RWPE2 (cell line): ENCODE data around the gene ZHX3.

ENCODE experiments used
- ATAC-seq: fragments of 200-7000 bp; cut with Tn5 transposase; 3 replicates; pipeline ENCODE4 v1.9.1; 2021; ENCODE audit warnings: low read depth
- DNase-seq: peaks from one replicate; pipeline ENCODE4 v3.0.0-alpha.2; 2020; ENCODE audit warnings: low spot score
- H3K27ac ChIP-seq: fragments of 450-650 bp; 2 replicates; pipeline ENCODE4 v1.5.1; 2017; ENCODE audit warnings: mild to moderate bottlenecking; ENCODE audit not compliant: poor library complexity, severe bottlenecking
- H3K27me3 ChIP-seq: fragments of 250-450 bp; sonication (Bioruptor Pico); 2 replicates; pipeline ENCODE4 v1.5.1; 2021; ENCODE audit warnings: mild to moderate bottlenecking, moderate library complexity; ENCODE audit not compliant: insufficient read depth, poor library complexity, severe bottlenecking
- H3K36me3 ChIP-seq: fragments of 250-450 bp; sonication (Bioruptor Pico); 2 replicates; pipeline ENCODE4 v1.5.1; 2020; ENCODE audit warnings: low read depth, mild to moderate bottlenecking, moderate library complexity
- H3K4me1 ChIP-seq: fragments of 250-450 bp; sonication (Bioruptor Pico); 2 replicates; pipeline ENCODE4 v1.5.1; 2021; ENCODE audit warnings: mild to moderate bottlenecking, moderate library complexity; ENCODE audit not compliant: insufficient read depth, poor library complexity, severe bottlenecking
- H3K4me3 ChIP-seq: fragments of 250-450 bp; sonication (Bioruptor Pico); 2 replicates; pipeline ENCODE4 v1.5.1; 2021; ENCODE audit warnings: mild to moderate bottlenecking, moderate library complexity; ENCODE audit not compliant: severe bottlenecking
- H3K9me3 ChIP-seq: fragments of 250-450 bp; sonication (Bioruptor Pico); 2 replicates; pipeline ENCODE4 v1.5.1; 2021; ENCODE audit warnings: mild to moderate bottlenecking, moderate library complexity; ENCODE audit not compliant: severe bottlenecking
- TF ChIP-seq, protein P1 (sequence below): fragments of 450-650 bp; IDR thresholded peaks from one replicate; pipeline ENCODE4 v1.5.1; 2017; ENCODE audit warnings: mild to moderate bottlenecking, moderate library complexity; ENCODE audit not compliant: poor library complexity, severe bottlenecking

ZHX3 gene

DNA sequence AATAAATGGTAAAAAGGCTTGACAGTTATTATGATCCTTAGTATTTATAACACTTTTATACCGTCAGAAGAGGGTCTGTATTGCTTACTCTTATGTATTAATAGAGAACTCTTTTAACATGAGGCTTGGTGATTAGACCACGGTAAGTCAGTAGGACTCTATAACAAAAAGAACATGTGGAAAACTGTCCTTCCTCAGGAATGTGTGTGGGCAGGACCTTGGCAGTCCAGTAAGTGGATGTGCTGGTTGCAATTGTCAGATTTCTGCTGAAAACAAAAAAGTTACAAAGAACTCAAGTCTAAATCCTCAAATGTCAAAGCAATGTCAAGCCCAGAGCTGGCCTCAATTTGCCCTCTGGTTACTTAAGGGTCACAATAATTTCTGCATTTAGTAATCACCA, 99.1 kb downstream of the ZHX3 start:
- Histone ChIP-seq H3K4me1 (peaks cover under 1% of the 10 kb centered on the region), H3K27ac (no peak overlapping the region), H3K36me3 (no peaks in the 10 kb centered on the region), H3K27me3 (no peaks in the 10 kb centered on the region), H3K9me3 (no peaks in the 10 kb centered on the region), H3K4me3 (no peak overlapping the region)
- TF ChIP-seq, protein P1, sequence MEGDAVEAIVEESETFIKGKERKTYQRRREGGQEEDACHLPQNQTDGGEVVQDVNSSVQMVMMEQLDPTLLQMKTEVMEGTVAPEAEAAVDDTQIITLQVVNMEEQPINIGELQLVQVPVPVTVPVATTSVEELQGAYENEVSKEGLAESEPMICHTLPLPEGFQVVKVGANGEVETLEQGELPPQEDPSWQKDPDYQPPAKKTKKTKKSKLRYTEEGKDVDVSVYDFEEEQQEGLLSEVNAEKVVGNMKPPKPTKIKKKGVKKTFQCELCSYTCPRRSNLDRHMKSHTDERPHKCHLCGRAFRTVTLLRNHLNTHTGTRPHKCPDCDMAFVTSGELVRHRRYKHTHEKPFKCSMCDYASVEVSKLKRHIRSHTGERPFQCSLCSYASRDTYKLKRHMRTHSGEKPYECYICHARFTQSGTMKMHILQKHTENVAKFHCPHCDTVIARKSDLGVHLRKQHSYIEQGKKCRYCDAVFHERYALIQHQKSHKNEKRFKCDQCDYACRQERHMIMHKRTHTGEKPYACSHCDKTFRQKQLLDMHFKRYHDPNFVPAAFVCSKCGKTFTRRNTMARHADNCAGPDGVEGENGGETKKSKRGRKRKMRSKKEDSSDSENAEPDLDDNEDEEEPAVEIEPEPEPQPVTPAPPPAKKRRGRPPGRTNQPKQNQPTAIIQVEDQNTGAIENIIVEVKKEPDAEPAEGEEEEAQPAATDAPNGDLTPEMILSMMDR, result no peak
- DNase-seq, result no peak
- no peak; the same call in 2 of the 3 replicates for ATAC-seq

DNA sequence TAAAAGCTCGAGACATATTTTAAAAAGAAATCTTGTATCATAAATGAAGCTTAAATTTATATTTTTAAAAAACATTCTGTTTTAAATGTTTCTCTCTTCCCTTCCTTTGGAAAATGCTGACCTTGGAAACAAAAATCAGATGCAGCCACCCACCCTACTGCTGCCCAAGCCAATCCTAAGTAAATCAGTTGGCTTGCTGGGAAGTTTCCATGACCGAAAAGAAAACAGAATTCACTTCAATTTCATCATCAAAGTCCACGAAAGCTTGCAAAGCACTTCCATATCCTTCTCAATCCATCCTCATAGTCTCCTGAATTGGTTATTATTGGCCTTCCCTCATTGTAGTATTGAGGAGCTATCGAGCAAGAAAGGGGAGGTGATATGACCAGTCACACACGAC, 100.1 kb downstream of the ZHX3 start:
- no peak overlapping the region for H3K4me3 ChIP-seq
- H3K27ac ChIP-seq, result no peak overlapping the region
- no peak for DNase-seq
- ATAC-seq, result no peak
- H3K27me3 ChIP-seq, result no peaks in the 10 kb centered on the region
- TF ChIP-seq, protein P1, result no peak
- H3K9me3 ChIP-seq, result no peaks in the 10 kb centered on the region
- H3K4me1 ChIP-seq, result peaks cover 8% of the 10 kb centered on the region
- no peaks in the 10 kb centered on the region for H3K36me3 ChIP-seq

DNA sequence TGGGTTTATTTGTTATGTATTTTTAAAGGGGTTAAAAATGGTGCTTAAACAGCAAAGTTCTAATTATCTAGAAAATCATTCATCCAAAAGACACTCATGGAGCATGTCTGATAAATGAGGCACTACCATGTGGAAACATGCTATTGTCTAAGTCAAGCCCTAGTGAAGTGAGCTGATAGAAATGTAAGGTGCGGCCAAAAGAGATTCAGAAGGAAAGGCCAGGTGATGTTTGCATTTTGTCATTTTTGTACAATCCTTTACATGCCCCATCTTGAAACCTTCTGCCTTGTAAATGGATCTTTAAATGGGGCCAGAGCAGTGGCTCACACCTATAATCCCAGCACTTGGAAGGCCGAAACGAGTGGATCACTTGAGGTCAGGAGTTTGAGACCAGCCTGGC, 102.9 kb downstream of the ZHX3 start:
- peaks cover 5% of the 10 kb centered on the region for H3K36me3 ChIP-seq
- DNase-seq, result no peak
- no peaks in the 10 kb centered on the region for H3K27me3 ChIP-seq
- TF ChIP-seq, protein P1, result no peak
- no peaks in the 10 kb centered on the region for H3K9me3 ChIP-seq
- no peak overlapping the region for H3K4me3 ChIP-seq
- peak; percentile 13; the same call in 1 of the 3 replicates for ATAC-seq
- H3K4me1 ChIP-seq, result peaks cover 8% of the 10 kb centered on the region
- H3K27ac ChIP-seq, result no peak overlapping the region

DNA sequence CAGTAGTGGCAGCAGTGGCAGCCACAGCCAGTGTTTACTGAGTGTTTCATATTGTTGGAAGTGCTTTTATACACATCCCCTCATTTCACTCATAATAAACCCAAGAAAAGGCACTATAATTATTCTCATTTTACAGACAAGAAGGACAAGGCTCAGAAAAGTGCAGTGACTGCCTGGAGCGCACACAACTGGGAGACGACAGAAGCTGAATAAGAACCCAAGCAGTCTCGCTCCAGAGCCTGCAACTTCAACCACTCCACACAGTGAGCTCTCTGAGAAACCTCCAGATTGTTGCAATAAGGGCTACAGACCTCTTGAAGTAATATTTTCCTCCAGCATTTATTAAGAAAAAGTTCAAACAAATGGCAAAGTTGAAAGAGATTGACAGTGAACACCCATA, 103.3 kb downstream of the ZHX3 start:
- H3K4me1 ChIP-seq, result peaks cover 8% of the 10 kb centered on the region

DNA sequence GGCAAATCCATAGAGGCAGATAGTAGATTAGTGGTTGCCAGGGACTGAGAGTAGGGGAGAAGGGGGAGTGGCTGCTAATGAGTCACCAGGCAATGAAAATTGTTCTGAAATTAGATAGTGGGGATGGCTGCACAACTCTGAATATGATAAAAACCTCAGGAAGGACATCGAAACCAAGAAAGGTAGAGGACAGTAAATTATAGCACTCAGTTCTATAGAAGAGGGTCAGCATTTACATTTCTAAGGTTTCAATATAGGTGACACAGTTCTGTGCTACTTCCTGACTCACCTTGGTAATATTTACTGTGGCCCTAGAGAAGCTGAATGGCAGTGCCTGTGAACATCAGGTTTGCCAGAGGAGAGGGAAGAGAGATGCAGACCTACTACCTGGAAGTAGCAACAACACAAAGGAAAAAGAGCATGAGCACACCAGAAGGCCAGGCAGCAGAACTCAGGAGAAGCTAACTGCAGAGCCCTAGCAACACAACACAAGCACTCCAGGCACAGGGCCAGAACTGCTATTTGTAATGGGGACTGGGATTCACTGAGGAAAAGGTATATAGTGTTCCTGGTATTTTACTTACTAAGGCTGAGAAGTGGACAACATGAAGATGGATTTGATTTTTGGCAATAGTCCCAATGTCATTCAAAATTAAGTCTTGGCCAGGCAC, 104.2 kb downstream of the ZHX3 start:
- Histone ChIP-seq H3K4me1 (peaks cover 8% of the 10 kb centered on the region), H3K36me3 (peaks cover 5% of the 10 kb centered on the region), H3K9me3 (no peaks in the 10 kb centered on the region), H3K4me3 (no peak overlapping the region), H3K27ac (peak overlapping the region; percentile 9), H3K27me3 (no peaks in the 10 kb centered on the region)
- ATAC-seq (peak; percentile 90), DNase-seq (no peak)
- TF ChIP-seq, protein P1, result no peak

More for the DNA sequence above, 103.3 kb downstream of the ZHX3 start:
- H3K27ac ChIP-seq, result peak overlapping the region; percentile 9
- ATAC-seq, result no peak
- H3K36me3 ChIP-seq, result peaks cover 5% of the 10 kb centered on the region
- H3K27me3 ChIP-seq, result no peaks in the 10 kb centered on the region
- TF ChIP-seq, protein P1, result no peak
- H3K4me3 ChIP-seq, result no peak overlapping the region
- DNase-seq, result no peak
- no peaks in the 10 kb centered on the region for H3K9me3 ChIP-seq
